SIG-M5 (cell line): ENCODE measurements around the gene RNF10.
"Not testable (repeated sequence)": the region's sequence is repeated elsewhere in the genome, so short reads cannot be mapped to it uniquely, and the experiment has no call there.

Experiments used
- DNase-seq: peaks from one replicate; lab custom pipeline; 2025; lab: John Stamatoyannopoulos, UW

RNF10 gene

GRCh38 chr12:120528861-120529525, 5.2 kb upstream of the RNF10 start, which contains the start of gene COQ5:
Gene COQ5 (minus strand): TSS chr12:120529158. CDS start chr12:120529141, 17 bp downstream.
- no peak for DNase-seq

- no peak for DNase-seq
These were observed 4.3 kb upstream of the RNF10 start for GRCh38 chr12:120529641-120530417.

- not testable (repeated sequence) for DNase-seq
These were observed 3.8 kb upstream of the RNF10 start for GRCh38 chr12:120530418-120530761.

GRCh38 chr12:120532701-120533238, 1.4 kb upstream of the RNF10 start:
- DNase-seq, result no peak

- DNase-seq, result no peak
These were observed 823 bp downstream of the RNF10 start for GRCh38 chr12:120534703-120535655.

- DNase-seq, result no peak
These were observed 2.1 kb downstream of the RNF10 start for GRCh38 chr12:120536064-120536791.

GRCh38 chr12:120537856-120538220, 3.7 kb downstream of the RNF10 start:
- DNase-seq, result no peak

- DNase-seq, result no peak
These were observed 4.4 kb downstream of the RNF10 start for GRCh38 chr12:120538281-120539156.

- no peak for DNase-seq
These were observed 5.1 kb downstream of the RNF10 start for GRCh38 chr12:120539303-120539702.

- DNase-seq, result peak; percentile 36
These were observed 6.3 kb downstream of the RNF10 start for GRCh38 chr12:120540445-120540844.

GRCh38 chr12:120542166-120542565, 8.0 kb downstream of the RNF10 start:
- DNase-seq, result no peak

- no peak for DNase-seq
These were observed 10.5 kb downstream of the RNF10 start for GRCh38 chr12:120544691-120545090.

GRCh38 chr12:120546050-120546386, 11.9 kb downstream of the RNF10 start:
- no peak for DNase-seq

- DNase-seq, result no peak
These were observed 20.5 kb downstream of the RNF10 start for GRCh38 chr12:120554678-120555077.

- no peak for DNase-seq
These were observed 23.4 kb downstream of the RNF10 start for GRCh38 chr12:120557589-120557988.

GRCh38 chr12:120562906-120563305, 28.8 kb downstream of the RNF10 start:
- no peak for DNase-seq

- no peak for DNase-seq
These were observed 29.3 kb downstream of the RNF10 start for GRCh38 chr12:120563495-120563894.

- DNase-seq, result no peak
These were observed 37.1 kb downstream of the RNF10 start for GRCh38 chr12:120571299-120571698.

GRCh38 chr12:120573560-120573959, 39.4 kb downstream of the RNF10 start:
- DNase-seq, result no peak

GRCh38 chr12:120574106-120574505, 40.0 kb downstream of the RNF10 start:
- DNase-seq, result no peak

GRCh38 chr12:120579179-120579578, 45.0 kb downstream of the RNF10 start:
- no peak for DNase-seq
